Mucosa of descending colon (tissue), 3 donors: ENCODE data around the gene C7orf25. TPM values are rescaled to one million over a fixed set of nuclear protein-coding genes. Genes with fewer than 3 reads are reported as not detected.

Experiments used
- ATAC-seq: fragments of 200-7000 bp; cut with Tn5 transposase; one replicate; pipeline ENCODE4 v1.9.1; 2020; ENCODE audit warnings: mild to moderate bottlenecking, moderate library complexity
- DNase-seq, 3 donors: peaks; one replicate each; pipeline ENCODE4 v3.0.0-alpha.2; 2020
- H3K36me3 ChIP-seq: fragments of 200-600 bp; one replicate; pipeline ENCODE4 v1.8.0; 2021; ENCODE audit warnings: low read depth, mild to moderate bottlenecking
- H3K4me1 ChIP-seq: fragments of 200-600 bp; one replicate; pipeline ENCODE4 v1.8.0; 2021; ENCODE audit warnings: low read depth, mild to moderate bottlenecking
- H3K4me3 ChIP-seq: fragments of 200-600 bp; one replicate; pipeline ENCODE4 v1.8.0; 2021; ENCODE audit warnings: mild to moderate bottlenecking
- H3K9me3 ChIP-seq: fragments of 200-600 bp; one replicate; pipeline ENCODE4 v1.8.0; 2021; ENCODE audit warnings: mild to moderate bottlenecking
- CTCF ChIP-seq: fragments of 200-600 bp; IDR thresholded peaks from one replicate; pipeline ENCODE4 v1.8.0; 2022; ENCODE audit warnings: antibody characterized with exemption, mild to moderate bottlenecking
- intact Hi-C, 2 donors: fragments of 100-400 bp; cut with DNase I in 1 of 2; cut with micrococcal nuclease in 1 of 2; formaldehyde crosslinking; loops; one replicate each; pipeline versions ENCODE4 v1.11.0 to v1.11.1; 2022; cut with DNase I, micrococcal nuclease
- long read RNA-seq, 2 donors: library from polyadenylated mRNA; unstranded; transcript quantifications; one replicate each; pipeline ENCODE4 v2.0.0, GENCODE V29; 2019 to 2021
- total RNA-seq, 3 donors: library from RNA; stranded (reverse); fragmentation: NEBNext Ultra II Directional in 2 of 3; extraction: Animal tissue kit (Norgen Biotek cat#: 25700) in 2 of 3; gene quantifications; one replicate each; pipeline versions ENCODE4 v1.2.1 to v1.2.4, GENCODE V29; 2021 to 2023
- donor health status: DM: no; HTN: no; CAD: no; lungs with moderate emphysema.
- donor health status: DM: no; HTN: no; CAD: no.
- donor health status: DM: no; HTN: yes; CAD: no.

Gene C7orf25
- 1 to 10 TPM; 3.4 to 5.4 (median 4.3) TPM for total RNA-seq
- long read RNA-seq, donor 1, transcript C7orf25-201 (2 exons, 2,451 nt), result major isoform, 15 of 19 reads
- long read RNA-seq, donor 1, partial matches to known transcripts, result 0 of 19 reads
- long read RNA-seq, donor 1, other reads (novel, unspliced or antisense), result 0 of 19 reads
- long read RNA-seq, donor 2, transcript C7orf25-201 (2 exons, 2,451 nt), result major isoform, 13 of 14 reads
- long read RNA-seq, donor 2, partial matches to known transcripts, result 1 of 14 reads
- long read RNA-seq, donor 2, other reads (novel, unspliced or antisense), result 0 of 14 reads

GRCh38 chr7:42911454-42912447 lies at the start of gene C7orf25:
Gene C7orf25 (minus strand): TSS chr7:42912070. CDS start chr7:42910900, 1,170 bp downstream.
- intact Hi-C loops, result no loop called here

GRCh38 chr7:42961170-42961569 lies 49.3 kb upstream of the C7orf25 start:
- no peak for TF ChIP-seq CTCF
- intact Hi-C loops, result no loop called here
- Histone ChIP-seq H3K4me1 (no peaks in the 10 kb centered on the region), H3K4me3 (no peak overlapping the region), H3K9me3 (no peaks in the 10 kb centered on the region), H3K36me3 (no peaks in the 10 kb centered on the region)
- DNase-seq (no peak), ATAC-seq (no peak)

More at GRCh38 chr7:42911454-42912447, at the start of gene C7orf25:
- Histone ChIP-seq H3K4me3 (peak within 1 kb of the TSS; percentile 89), H3K4me1 (peaks cover 22% of the 10 kb centered on the region), H3K9me3 (no peaks in the 10 kb centered on the region), H3K36me3 (no peaks in the 10 kb centered on the region)
- no peak for TF ChIP-seq CTCF
- peak; percentile 97 to 99 (median 98) for DNase-seq
- peak; percentile 98 for ATAC-seq

GRCh38 chr7:42960762-42961161 lies 48.9 kb upstream of the C7orf25 start:
- H3K4me3 ChIP-seq, result no peak overlapping the region
- intact Hi-C loops, result no loop called here
- no peaks in the 10 kb centered on the region for H3K4me1 ChIP-seq
- DNase-seq (no peak), ATAC-seq (no peak)
- no peaks in the 10 kb centered on the region for H3K9me3 ChIP-seq
- no peaks in the 10 kb centered on the region for H3K36me3 ChIP-seq
- no peak for TF ChIP-seq CTCF

GRCh38 chr7:42959549-42959948 lies 47.7 kb upstream of the C7orf25 start:
- Histone ChIP-seq H3K4me1 (no peaks in the 10 kb centered on the region), H3K36me3 (no peaks in the 10 kb centered on the region), H3K4me3 (no peak overlapping the region), H3K9me3 (no peaks in the 10 kb centered on the region)
- ATAC-seq (no peak), DNase-seq (no peak)
- intact Hi-C loops, result no loop called here
- TF ChIP-seq CTCF, result no peak

- no peak for TF ChIP-seq CTCF
These were observed 44.2 kb upstream of the C7orf25 start for GRCh38 chr7:42956062-42956461.

More at GRCh38 chr7:42956062-42956461, 44.2 kb upstream of the C7orf25 start:
- H3K4me1 ChIP-seq, result no peaks in the 10 kb centered on the region
- no peaks in the 10 kb centered on the region for H3K36me3 ChIP-seq
- no peak for ATAC-seq
- intact Hi-C loops, result no loop called here
- no peak for DNase-seq
- no peaks in the 10 kb centered on the region for H3K9me3 ChIP-seq
- no peak overlapping the region for H3K4me3 ChIP-seq
